ENCODE data around the gene NRXN2. TPM values are rescaled to one million over a fixed set of nuclear protein-coding genes. Genes with fewer than 3 reads are reported as not detected.

NRXN2 gene
- total and polyA plus RNA-seq, 2 donors (not counting 3 experiments of a cell fraction or from before 2014, with no cell fraction given), result not detected

GRCh38 chr11:64606796-64607380, 116.1 kb downstream of the NRXN2 start:
- no peak overlapping the region for H3K4me2 ChIP-seq (ENCODE audit: insufficient read depth, low read length)
- H3K36me3 ChIP-seq (ENCODE audit: control insufficient read depth in 2 of 2, extremely low read depth in 1 of 2, insufficient read depth in 2 of 2, low read length in 2 of 2), result no peaks in the 10 kb centered on the region
- FAIRE-seq (no peak), DNase-seq (ENCODE audit: low read depth, low spot score) (no peak)
- BruUV-seq (replicated peaks), result no TSS peak
- no peaks in the 10 kb centered on the region for H3K9me3 ChIP-seq (replicated peaks; ENCODE audit: control insufficient read depth, insufficient read depth, low read length)
- no peak overlapping the region for H3K4me3 ChIP-seq (replicated peaks in 1 of 3; ENCODE audit: insufficient read depth in 1 of 3, low read depth in 1 of 3, low read length in 3 of 3)
- H3K4me1 ChIP-seq (ENCODE audit: control insufficient read depth, extremely low read depth, insufficient read depth, low read length), result no peaks in the 10 kb centered on the region
- TF ChIP-seq POLR2AphosphoS5 (IDR thresholded peaks at IDR 0.05; ENCODE audit: insufficient read depth, low read depth, low read length) (no peak), MYC (IDR thresholded peaks at IDR 0.05; ENCODE audit: low read depth, low read length) (no peak), JUN (IDR thresholded peaks at IDR 0.05; ENCODE audit: borderline replicate concordance, insufficient read depth, insufficient read length, low read depth) (no peak), GATA2 (IDR thresholded peaks at IDR 0.05; ENCODE audit: insufficient read depth, insufficient read length, low read depth, low read length) (no peak), CTCF (IDR thresholded peaks at IDR 0.05; ENCODE audit: extremely low read depth in 1 of 2, insufficient read depth in 1 of 2, low read depth in 1 of 2, low read length in 2 of 2) (no peak), MAX (IDR thresholded peaks at IDR 0.05; ENCODE audit: insufficient read depth, insufficient read length) (no peak), POLR2A (IDR thresholded peaks at IDR 0.05; ENCODE audit: low read depth, low read length) (no peak), EZH2 (IDR thresholded peaks at IDR 0.05; ENCODE audit: borderline replicate concordance, low read depth, low read length, severe bottlenecking) (no peak), FOS (IDR thresholded peaks at IDR 0.05; ENCODE audit: borderline replicate concordance, insufficient read depth, low read length) (no peak)
- CTCF ChIA-PET, result no interaction called here
- intact Hi-C loops (cut with micrococcal nuclease) (no loop called here), dilution Hi-C loops (cut with MboI; ENCODE audit: extremely low pct_ligation_motif_present, low sequenced_read_pairs) (no loop called here)
- POLR2A ChIA-PET, result no interaction called here
- H2AFZ ChIP-seq (ENCODE audit: low read depth, low read length), result no peak overlapping the region
- no peaks in the 10 kb centered on the region for H3K79me2 ChIP-seq (ENCODE audit: control insufficient read depth, insufficient read depth, low read length)
- peaks cover 9 to 15% of the 10 kb centered on the region in 2 experiments for H3K27me3 ChIP-seq (ENCODE audit: control insufficient read depth in 2 of 2, insufficient read depth in 2 of 2, low read length in 2 of 2)
- H4K20me1 ChIP-seq (replicated peaks; ENCODE audit: control insufficient read depth, extremely low read depth, insufficient read depth, low read length), result no peaks in the 10 kb centered on the region
- no peaks in the 10 kb centered on the region for H3K9me1 ChIP-seq (replicated peaks; ENCODE audit: control insufficient read depth, extremely low read depth, insufficient read depth, low read length)
- no peak overlapping the region for H3K27ac ChIP-seq (ENCODE audit: insufficient read depth, low read depth, low read length)
- H3K9ac ChIP-seq (replicated peaks; ENCODE audit: extremely low read depth, insufficient read depth, low read length), result no peak overlapping the region

Measured in endothelial cell of umbilical vein (primary cell).